Kidney (tissue), 14 donors: Measurements from ENCODE around the gene CCDC174. TPM values are rescaled to one million over a fixed set of nuclear protein-coding genes. Genes with fewer than 3 reads are reported as not detected.
"Not testable (repeated sequence)": the region's sequence is repeated elsewhere in the genome, so short reads cannot be mapped to it uniquely, and the experiment has no call there.

Experiments used
- DNase-seq, 5 donors: peaks; one replicate each; pipeline ENCODE4 v3.0.0-alpha.2; 2013 to 2020
- FAIRE-seq: peaks from 2 replicates; lab custom pipeline; 2012; peaks lifted over from hg19 to GRCh38; lab: Jason Lieb, UNC
- H3K27ac ChIP-seq, 2 donors: one replicate each; pipeline ENCODE4 v1.7.0; 2013; ENCODE audit warnings: low read depth in 2 of 2, low read length in 2 of 2, inconsistent platforms in 1 of 2
- H3K27me3 ChIP-seq: one replicate; pipeline ENCODE4 v1.7.1; 2013; ENCODE audit warnings: low read length, inconsistent platforms; ENCODE audit not compliant: control insufficient read depth, insufficient read depth
- H3K36me3 ChIP-seq, 3 donors: one replicate each; pipeline versions ENCODE4 v1.7.0 to v1.7.1; 2013; ENCODE audit warnings: low read length in 3 of 3, control low read depth in 1 of 3, inconsistent platforms in 1 of 3; ENCODE audit not compliant: insufficient read depth in 3 of 3, control insufficient read depth in 2 of 3
- H3K4me1 ChIP-seq, 3 donors: one replicate each; pipeline versions ENCODE4 v1.7.0 to v1.7.1; 2013; ENCODE audit warnings: low read length in 3 of 3, inconsistent platforms in 1 of 3, low read depth in 1 of 3; ENCODE audit not compliant: control insufficient read depth in 2 of 3, insufficient read depth in 2 of 3
- H3K4me3 ChIP-seq, 3 donors: one replicate each; pipeline versions ENCODE4 v1.7.0 to v1.8.1; 2013; ENCODE audit warnings: low read length in 3 of 3, control low read depth in 1 of 3, inconsistent platforms in 1 of 3
- H3K9ac ChIP-seq, 3 donors: one replicate each; pipeline versions ENCODE4 v1.7.0 to v1.7.1; 2013; ENCODE audit warnings: low read length in 3 of 3, control low read depth in 1 of 3, inconsistent platforms in 1 of 3
- H3K9me3 ChIP-seq, 3 donors: one replicate each; pipeline versions ENCODE4 v1.7.0 to v1.7.1; 2013; ENCODE audit warnings: low read length in 3 of 3, control low read depth in 1 of 3, inconsistent platforms in 1 of 3; ENCODE audit not compliant: control insufficient read depth in 2 of 3, insufficient read depth in 1 of 3
- intact Hi-C: fragments of 100-400 bp; cut with DNase I; formaldehyde crosslinking; loops from one replicate; pipeline ENCODE4 v1.11.1; 2022
- polyA plus RNA-seq: library from polyadenylated mRNA; stranded (reverse); fragments of 350-450 nt; fragmentation: Illumina TruSeq; extraction: RNeasy Lipid Tissue Mini Kit (QIAGEN cat#74804); gene quantifications from one replicate; pipeline ENCODE4 v1.2.3, GENCODE V29; 2014; ENCODE audit warnings: low read depth, low replicate concordance; ENCODE audit not compliant: insufficient read depth
- total RNA-seq: library from RNA; stranded (reverse); fragmentation: NEBNext Ultra II Directional; extraction: Animal tissue kit (Norgen Biotek cat#: 25700); gene quantifications from one replicate; pipeline ENCODE4 v1.2.1, GENCODE V29; 2021
- TF ChIP-seq, protein P1 (sequence below): IDR thresholded peaks from 3 replicates; pipeline ENCODE4 v1.5.1; 2012; ENCODE audit warnings: mild to moderate bottlenecking, moderate library complexity, borderline replicate concordance; ENCODE audit not compliant: insufficient read depth; ENCODE audit errors: extremely low read depth
- donor health status: control.
- donor health status: control.
- donor health status: control.
- donor health status: control.
- donor health status: control.
- donor health status: DM: yes; HTN: yes; CAD: no.
- donor health status: Normal renal cell carcinoma (clear cell type).

The CCDC174 gene
- total and polyA plus RNA-seq, 2 donors from 2014 or later: 21.9 to 24.7 TPM

- intact Hi-C loops: no loop called here
- no peak overlapping the region for H3K4me3 ChIP-seq
- no peaks in the 10 kb centered on the region for H3K27me3 ChIP-seq
- no peaks in the 10 kb centered on the region for H3K9me3 ChIP-seq
- peaks cover 0 to under 1% (median 0%) of the 10 kb centered on the region in 3 donors for H3K4me1 ChIP-seq
- FAIRE-seq (no peak), DNase-seq (no peak)
- H3K27ac ChIP-seq: no peak overlapping the region
- H3K36me3 ChIP-seq: no peaks in the 10 kb centered on the region
- TF ChIP-seq, protein P1, sequence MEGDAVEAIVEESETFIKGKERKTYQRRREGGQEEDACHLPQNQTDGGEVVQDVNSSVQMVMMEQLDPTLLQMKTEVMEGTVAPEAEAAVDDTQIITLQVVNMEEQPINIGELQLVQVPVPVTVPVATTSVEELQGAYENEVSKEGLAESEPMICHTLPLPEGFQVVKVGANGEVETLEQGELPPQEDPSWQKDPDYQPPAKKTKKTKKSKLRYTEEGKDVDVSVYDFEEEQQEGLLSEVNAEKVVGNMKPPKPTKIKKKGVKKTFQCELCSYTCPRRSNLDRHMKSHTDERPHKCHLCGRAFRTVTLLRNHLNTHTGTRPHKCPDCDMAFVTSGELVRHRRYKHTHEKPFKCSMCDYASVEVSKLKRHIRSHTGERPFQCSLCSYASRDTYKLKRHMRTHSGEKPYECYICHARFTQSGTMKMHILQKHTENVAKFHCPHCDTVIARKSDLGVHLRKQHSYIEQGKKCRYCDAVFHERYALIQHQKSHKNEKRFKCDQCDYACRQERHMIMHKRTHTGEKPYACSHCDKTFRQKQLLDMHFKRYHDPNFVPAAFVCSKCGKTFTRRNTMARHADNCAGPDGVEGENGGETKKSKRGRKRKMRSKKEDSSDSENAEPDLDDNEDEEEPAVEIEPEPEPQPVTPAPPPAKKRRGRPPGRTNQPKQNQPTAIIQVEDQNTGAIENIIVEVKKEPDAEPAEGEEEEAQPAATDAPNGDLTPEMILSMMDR: no peak
- H3K9ac ChIP-seq: no peak overlapping the region
Measured at GRCh38 chr3:14606669-14607339, 44.8 kb upstream of the CCDC174 start.

DNA sequence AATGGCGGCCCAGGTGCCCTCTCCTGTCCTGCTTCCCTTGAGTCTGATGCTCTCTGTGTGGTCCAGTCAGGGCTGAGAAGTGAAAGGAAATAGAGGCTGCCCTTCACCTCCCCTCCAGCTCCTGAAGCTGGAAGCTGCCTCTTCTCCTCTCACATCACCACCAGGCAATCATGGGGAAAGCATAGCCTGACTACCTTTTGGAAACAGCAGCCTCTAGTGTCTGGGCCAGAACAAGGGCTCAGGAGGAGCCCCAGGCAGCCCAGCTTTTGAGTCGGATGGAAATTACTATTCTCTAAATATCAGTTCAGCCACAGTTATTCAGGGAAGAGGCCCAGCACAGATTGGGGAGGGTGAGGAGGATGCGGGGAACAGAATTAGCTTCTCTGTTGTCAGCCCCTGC lies 43.3 kb upstream of the CCDC174 start:
- no peak for DNase-seq
- Histone ChIP-seq H3K9ac (no peak overlapping the region), H3K9me3 (no peaks in the 10 kb centered on the region), H3K27ac (no peak overlapping the region), H3K36me3 (no peaks in the 10 kb centered on the region), H3K27me3 (no peaks in the 10 kb centered on the region), H3K4me3 (no peak overlapping the region), H3K4me1 (no peaks in the 10 kb centered on the region)
- TF ChIP-seq, protein P1: no peak
- intact Hi-C loops: no loop called here
- FAIRE-seq: no peak

DNA sequence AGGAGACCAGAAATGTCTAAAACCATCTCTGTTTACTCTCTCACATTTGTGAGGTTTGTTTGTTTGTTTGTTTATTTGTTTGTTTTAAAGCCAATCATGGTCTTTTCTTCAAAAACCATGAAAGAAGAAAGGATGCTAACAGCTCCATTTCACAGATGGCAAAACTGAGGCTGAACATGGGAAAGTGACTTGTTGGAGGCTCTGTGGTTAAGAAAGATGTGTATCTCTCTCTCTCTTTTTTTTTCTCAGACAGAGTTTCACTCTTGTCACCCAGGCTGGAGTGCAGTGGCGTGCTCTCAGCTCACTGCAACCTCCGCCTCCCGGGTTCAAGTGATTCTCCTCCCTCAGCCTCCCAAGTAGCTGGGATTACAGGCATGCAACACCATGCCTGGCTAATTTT lies 42.5 kb upstream of the CCDC174 start:
- H3K4me1 ChIP-seq, H3K27me3 ChIP-seq, DNase-seq, H3K36me3 ChIP-seq, H3K9me3 ChIP-seq, H3K27ac ChIP-seq, intact Hi-C loops, FAIRE-seq, H3K9ac ChIP-seq, H3K4me3 ChIP-seq: not testable (repeated sequence)

- no peaks in the 10 kb centered on the region for H3K9me3 ChIP-seq
- no peaks in the 10 kb centered on the region for H3K27me3 ChIP-seq
- FAIRE-seq (no peak), DNase-seq (no peak)
- H3K4me1 ChIP-seq: no peaks in the 10 kb centered on the region
- intact Hi-C loops: no loop called here
- no peak overlapping the region for H3K4me3 ChIP-seq
- no peak overlapping the region for H3K9ac ChIP-seq
- TF ChIP-seq, protein P1: no peak
- H3K36me3 ChIP-seq: no peaks in the 10 kb centered on the region
- H3K27ac ChIP-seq: no peak overlapping the region
Measured at GRCh38 chr3:14609506-14609905, 42.1 kb upstream of the CCDC174 start.
